Lower lobe of right lung (tissue), 2 donors: ENCODE results near the gene MAGEB1. TPM values are rescaled to one million over a fixed set of nuclear protein-coding genes. Genes with fewer than 3 reads are reported as not detected.

Experiments
- ATAC-seq, 2 donors: fragments of 200-7000 bp; cut with Tn5 transposase; one replicate each; pipeline ENCODE4 v1.9.1; 2020 to 2022; ENCODE audit warnings: mild to moderate bottlenecking in 2 of 2, moderate library complexity in 2 of 2
- DNase-seq: peaks from one replicate; pipeline ENCODE4 v3.0.0-alpha.2; 2020
- H3K27ac ChIP-seq: fragments of 200-600 bp; one replicate; pipeline ENCODE4 v1.8.0; 2022
- H3K27me3 ChIP-seq: fragments of 200-600 bp; one replicate; pipeline ENCODE4 v1.8.0; 2022; ENCODE audit warnings: low read depth
- H3K36me3 ChIP-seq: fragments of 200-600 bp; one replicate; pipeline ENCODE4 v1.8.0; 2022; ENCODE audit warnings: mild to moderate bottlenecking
- H3K4me1 ChIP-seq: fragments of 200-600 bp; one replicate; pipeline ENCODE4 v1.8.0; 2022
- H3K4me3 ChIP-seq: fragments of 200-600 bp; one replicate; pipeline ENCODE4 v1.8.0; 2022; ENCODE audit warnings: mild to moderate bottlenecking
- H3K9me3 ChIP-seq: fragments of 200-600 bp; one replicate; pipeline ENCODE4 v1.8.0; 2022
- intact Hi-C: fragments of 100-400 bp; cut with DNase I; formaldehyde crosslinking; loops from one replicate; pipeline ENCODE4 v1.11.0; 2022
- long read RNA-seq: library from polyadenylated mRNA; unstranded; transcript quantifications from one replicate; pipeline ENCODE4 v2.0.0, GENCODE V29; 2021
- total RNA-seq: library from RNA; stranded (reverse); fragmentation: NEBNext Ultra II Directional; extraction: Animal tissue kit (Norgen Biotek cat#: 25700); gene quantifications from one replicate; pipeline ENCODE4 v1.2.1, GENCODE V29; 2021
- TF ChIP-seq, protein P1 (sequence below): fragments of 200-600 bp; IDR thresholded peaks from one replicate; pipeline ENCODE4 v1.8.0; 2022; ENCODE audit warnings: antibody characterized with exemption, mild to moderate bottlenecking
- donor health status: DM: no; HTN: yes; CAD: no; lungs with severe emphysema.

Gene MAGEB1, protein sequence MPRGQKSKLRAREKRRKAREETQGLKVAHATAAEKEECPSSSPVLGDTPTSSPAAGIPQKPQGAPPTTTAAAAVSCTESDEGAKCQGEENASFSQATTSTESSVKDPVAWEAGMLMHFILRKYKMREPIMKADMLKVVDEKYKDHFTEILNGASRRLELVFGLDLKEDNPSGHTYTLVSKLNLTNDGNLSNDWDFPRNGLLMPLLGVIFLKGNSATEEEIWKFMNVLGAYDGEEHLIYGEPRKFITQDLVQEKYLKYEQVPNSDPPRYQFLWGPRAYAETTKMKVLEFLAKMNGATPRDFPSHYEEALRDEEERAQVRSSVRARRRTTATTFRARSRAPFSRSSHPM
- total RNA-seq: not detected
- long read RNA-seq: 0 reads

DNA sequence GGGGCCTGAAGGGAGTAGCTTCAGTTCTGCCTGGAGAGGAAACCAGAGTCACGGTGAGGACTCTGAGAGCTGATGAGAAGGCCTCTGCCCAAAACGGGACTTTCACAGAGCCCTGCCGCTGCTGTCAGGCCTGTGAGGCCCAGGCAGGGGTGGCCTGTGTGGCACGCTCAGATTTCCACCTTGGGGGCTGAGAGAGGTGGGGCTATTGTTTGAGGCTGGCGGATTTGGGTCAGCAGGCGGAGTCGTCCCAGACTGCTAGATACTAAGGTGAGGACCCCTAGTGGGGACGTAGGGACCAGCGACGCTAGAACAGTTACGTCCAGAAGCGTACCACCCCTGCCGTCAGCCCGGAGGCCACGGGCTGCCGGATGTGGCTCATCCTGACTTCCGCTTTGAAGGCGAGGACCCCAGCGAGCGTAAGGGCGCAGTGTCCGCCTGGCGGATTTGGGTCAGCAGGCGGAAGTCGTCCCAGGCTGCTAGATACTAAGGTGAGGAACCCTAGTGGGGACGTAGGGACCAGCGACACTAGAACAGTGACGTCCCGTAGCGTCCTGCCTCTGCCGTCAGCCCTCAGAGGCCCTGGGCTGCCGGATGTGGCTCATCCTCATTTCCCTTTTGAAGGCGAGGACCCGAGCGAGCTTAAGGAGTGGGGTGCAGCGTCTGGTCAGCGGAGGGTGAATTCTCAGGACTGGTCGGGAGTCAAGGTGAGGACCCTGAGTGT is at the start of gene MAGEB1:
Gene MAGEB1, plus strand, starts transcription at position 378 of the 721 bp plus-strand sequence. CDS start 3,348 bp downstream, outside the sequence.
- no peak for ATAC-seq
- intact Hi-C loops: no loop called here
- H3K4me3 ChIP-seq: no peak within 1 kb of the TSS

DNA sequence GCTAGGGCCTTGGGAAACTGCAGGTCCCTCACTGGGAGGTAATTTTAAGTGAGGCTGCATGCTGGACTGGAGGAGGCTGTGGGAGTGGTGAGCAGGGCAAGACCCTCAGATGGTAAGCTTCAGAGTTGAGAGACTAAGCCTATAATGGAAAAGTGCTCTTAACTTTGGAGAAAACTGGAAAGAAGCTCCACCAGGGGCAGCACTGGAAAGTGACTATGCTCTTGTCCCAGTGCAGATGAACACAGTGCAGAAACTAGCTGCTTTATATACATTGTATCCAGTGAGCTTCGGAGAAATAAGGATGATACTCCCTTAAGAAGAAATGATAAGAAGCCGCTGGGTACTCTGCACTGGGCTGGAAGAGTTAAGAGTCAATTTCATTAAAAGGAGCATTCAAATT is 34.8 kb upstream of the MAGEB1 start:
- no peaks in the 10 kb centered on the region for H3K4me1 ChIP-seq
- intact Hi-C loops: no loop called here
- H3K36me3 ChIP-seq: no peaks in the 10 kb centered on the region
- TF ChIP-seq, protein P1, sequence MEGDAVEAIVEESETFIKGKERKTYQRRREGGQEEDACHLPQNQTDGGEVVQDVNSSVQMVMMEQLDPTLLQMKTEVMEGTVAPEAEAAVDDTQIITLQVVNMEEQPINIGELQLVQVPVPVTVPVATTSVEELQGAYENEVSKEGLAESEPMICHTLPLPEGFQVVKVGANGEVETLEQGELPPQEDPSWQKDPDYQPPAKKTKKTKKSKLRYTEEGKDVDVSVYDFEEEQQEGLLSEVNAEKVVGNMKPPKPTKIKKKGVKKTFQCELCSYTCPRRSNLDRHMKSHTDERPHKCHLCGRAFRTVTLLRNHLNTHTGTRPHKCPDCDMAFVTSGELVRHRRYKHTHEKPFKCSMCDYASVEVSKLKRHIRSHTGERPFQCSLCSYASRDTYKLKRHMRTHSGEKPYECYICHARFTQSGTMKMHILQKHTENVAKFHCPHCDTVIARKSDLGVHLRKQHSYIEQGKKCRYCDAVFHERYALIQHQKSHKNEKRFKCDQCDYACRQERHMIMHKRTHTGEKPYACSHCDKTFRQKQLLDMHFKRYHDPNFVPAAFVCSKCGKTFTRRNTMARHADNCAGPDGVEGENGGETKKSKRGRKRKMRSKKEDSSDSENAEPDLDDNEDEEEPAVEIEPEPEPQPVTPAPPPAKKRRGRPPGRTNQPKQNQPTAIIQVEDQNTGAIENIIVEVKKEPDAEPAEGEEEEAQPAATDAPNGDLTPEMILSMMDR: no peak
- no peak for ATAC-seq
- H3K4me3 ChIP-seq: no peak overlapping the region
- H3K9me3 ChIP-seq: no peaks in the 10 kb centered on the region
- no peaks in the 10 kb centered on the region for H3K27me3 ChIP-seq
- H3K27ac ChIP-seq: no peak overlapping the region
- no peak for DNase-seq

More for the DNA sequence above, at the start of gene MAGEB1:
- Histone ChIP-seq H3K27me3 (no peaks in the 10 kb centered on the region), H3K27ac (no peak within 1 kb of the TSS), H3K36me3 (no peaks in the 10 kb centered on the region), H3K9me3 (no peaks in the 10 kb centered on the region), H3K4me1 (no peaks in the 10 kb centered on the region)
- TF ChIP-seq, protein P1: no peak
- DNase-seq: no peak

DNA sequence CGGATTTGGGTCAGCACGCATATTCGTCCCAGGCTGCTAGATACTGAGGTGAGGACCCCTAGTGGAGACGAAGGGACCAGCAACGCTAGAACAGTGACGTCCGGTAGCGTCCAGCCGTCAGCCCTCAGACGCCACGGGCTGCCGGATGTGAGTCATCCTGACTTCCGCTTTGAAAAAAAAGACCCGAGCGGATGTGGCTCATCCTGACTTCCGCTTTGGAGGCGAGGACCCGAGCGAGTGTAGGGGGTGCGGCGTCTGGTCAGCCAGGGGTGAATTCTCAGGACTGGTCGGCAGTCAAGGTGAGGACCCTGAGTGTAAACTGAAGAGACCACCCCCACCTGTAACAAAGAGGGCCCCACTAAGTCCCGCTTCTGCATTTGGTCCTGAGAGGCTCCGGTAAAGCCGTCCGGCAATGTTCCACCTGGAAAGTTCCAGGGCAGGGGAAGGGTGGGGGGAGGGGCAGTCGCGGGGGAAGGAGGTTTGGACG is 31.5 kb upstream of the MAGEB1 start, which contains the start of gene MAGEB2:
Gene MAGEB2, plus strand, starts transcription at position 207 of the 487 bp plus-strand sequence. CDS start 3,018 bp downstream, outside the sequence.
- no peak for ATAC-seq
- H3K9me3 ChIP-seq: no peaks in the 10 kb centered on the region
- TF ChIP-seq, protein P1: no peak

DNA sequence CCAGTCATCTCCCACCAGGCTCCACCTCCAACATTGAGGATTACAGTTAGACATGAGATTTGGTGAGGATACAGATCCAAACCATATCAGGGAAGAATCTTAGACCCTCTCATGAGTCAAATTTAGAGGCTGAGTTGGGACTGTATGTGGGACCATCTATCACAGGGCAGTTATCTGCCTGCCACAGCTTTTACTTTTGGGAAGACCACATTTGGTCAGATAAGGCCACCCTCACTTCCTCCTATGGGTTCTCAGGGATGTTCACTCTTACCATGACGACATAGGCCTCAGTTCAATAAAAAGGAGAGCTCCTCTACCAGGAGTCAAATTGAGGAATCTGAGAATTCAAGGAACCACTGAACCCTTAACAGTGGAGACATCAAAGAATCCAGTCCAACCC is 29.5 kb upstream of the MAGEB1 start:
- Histone ChIP-seq H3K36me3 (no peaks in the 10 kb centered on the region), H3K27ac (no peak overlapping the region), H3K4me3 (no peak overlapping the region), H3K9me3 (no peaks in the 10 kb centered on the region), H3K27me3 (no peaks in the 10 kb centered on the region), H3K4me1 (no peaks in the 10 kb centered on the region)
- no peak for DNase-seq
- intact Hi-C loops: no loop called here
- TF ChIP-seq, protein P1: no peak
- no peak for ATAC-seq

More for the DNA sequence above, 31.5 kb upstream of the MAGEB1 start, which contains the start of gene MAGEB2:
- no peaks in the 10 kb centered on the region for H3K4me1 ChIP-seq
- H3K4me3 ChIP-seq: no peak within 1 kb of the TSS
- H3K27ac ChIP-seq: no peak within 1 kb of the TSS
- no peak for DNase-seq
- intact Hi-C loops: no loop called here
- no peaks in the 10 kb centered on the region for H3K36me3 ChIP-seq
- no peaks in the 10 kb centered on the region for H3K27me3 ChIP-seq

DNA sequence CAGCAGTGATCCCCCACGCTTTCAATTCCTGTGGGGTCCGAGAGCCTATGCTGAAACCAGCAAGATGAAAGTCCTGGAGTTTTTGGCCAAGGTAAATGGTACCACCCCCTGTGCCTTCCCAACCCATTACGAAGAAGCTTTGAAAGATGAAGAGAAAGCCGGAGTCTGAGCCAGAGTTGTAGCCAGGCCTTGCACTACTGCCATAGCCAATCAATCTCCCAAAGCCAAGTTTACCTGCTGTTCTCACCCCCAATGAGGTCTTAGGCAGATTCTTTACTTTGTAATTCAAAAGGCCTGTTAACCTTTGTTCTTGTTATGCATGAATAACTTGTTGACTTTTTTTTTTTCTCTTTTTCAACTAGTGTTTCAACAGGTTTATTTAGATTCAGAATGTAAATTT is 27.6 kb upstream of the MAGEB1 start:
- H3K27me3 ChIP-seq: no peaks in the 10 kb centered on the region
- DNase-seq (no peak), ATAC-seq (no peak)
- H3K4me1 ChIP-seq: no peaks in the 10 kb centered on the region
- H3K36me3 ChIP-seq: no peaks in the 10 kb centered on the region
- intact Hi-C loops: no loop called here
- H3K4me3 ChIP-seq: no peak overlapping the region
- H3K27ac ChIP-seq: no peak overlapping the region
- TF ChIP-seq, protein P1: no peak
- no peaks in the 10 kb centered on the region for H3K9me3 ChIP-seq
